Stimulated activated CD4-positive, alpha-beta T cell treated with anti-CD3 and anti-CD28 coated beads, TNF-alpha, amount 100 ng/mL, for 48 hours (primary cell): ENCODE data around the gene OVOL3.
"Not testable (repeated sequence)": the region's sequence is repeated elsewhere in the genome, so short reads cannot be mapped to it uniquely, and the experiment has no call there.

Source experiments
- DNase-seq, 3 donors: peaks; one replicate each; pipeline ENCODE4 v3.0.0-alpha.2; 2020; ENCODE audit warnings: low read depth in 3 of 3

Gene OVOL3

GRCh38 chr19:36110487-36111199 lies at the start of gene OVOL3:
OVOL3 (plus strand) TSS chr19:36111143; CDS start chr19:36111203, 60 bp downstream.
- DNase-seq = no peak

GRCh38 chr19:36061367-36061766 lies 49.6 kb upstream of the OVOL3 start:
- no peak for DNase-seq

- no peak for DNase-seq
Observed at GRCh38 chr19:36064826-36065225, 46.1 kb upstream of the OVOL3 start.

GRCh38 chr19:36067681-36068080 lies 43.3 kb upstream of the OVOL3 start:
- DNase-seq = no peak

- DNase-seq = not testable (repeated sequence)
Observed at GRCh38 chr19:36068810-36069499, 42.0 kb upstream of the OVOL3 start.

GRCh38 chr19:36072081-36072480 lies 38.9 kb upstream of the OVOL3 start:
- no peak for DNase-seq

- DNase-seq = no peak
Observed at GRCh38 chr19:36073121-36073876, 37.6 kb upstream of the OVOL3 start.

- DNase-seq = no peak
Observed at GRCh38 chr19:36079389-36079945, 31.5 kb upstream of the OVOL3 start.

- DNase-seq = no peak
Observed at GRCh38 chr19:36081385-36081784, 29.6 kb upstream of the OVOL3 start.

GRCh38 chr19:36081894-36082293 lies 29.0 kb upstream of the OVOL3 start:
- DNase-seq = no peak

- no peak for DNase-seq
Observed at GRCh38 chr19:36082916-36083315, 28.0 kb upstream of the OVOL3 start.

- DNase-seq = no peak
Observed at GRCh38 chr19:36084231-36085009, 26.5 kb upstream of the OVOL3 start.

- DNase-seq = no peak
Observed at GRCh38 chr19:36086326-36086725, 24.6 kb upstream of the OVOL3 start.

- DNase-seq = no peak
Observed at GRCh38 chr19:36089847-36090246, 21.1 kb upstream of the OVOL3 start.

GRCh38 chr19:36090910-36091695 lies 19.8 kb upstream of the OVOL3 start:
- no peak for DNase-seq

GRCh38 chr19:36092566-36092965 lies 18.4 kb upstream of the OVOL3 start:
- DNase-seq = no peak

- DNase-seq = peak in 1 of 3 donors; percentile 12
Observed at GRCh38 chr19:36093146-36093662, 17.7 kb upstream of the OVOL3 start.

- no peak for DNase-seq
Observed at GRCh38 chr19:36093687-36094086, 17.3 kb upstream of the OVOL3 start.

- DNase-seq = no peak
Observed at GRCh38 chr19:36097036-36097435, 13.9 kb upstream of the OVOL3 start.

GRCh38 chr19:36099166-36099785 lies 11.7 kb upstream of the OVOL3 start:
- no peak for DNase-seq
